NCI-H524 (cell line): ENCODE results near the gene NKAPD1.
"Not testable (repeated sequence)": the region's sequence is repeated elsewhere in the genome, so short reads cannot be mapped to it uniquely, and the experiment has no call there.

Experiments used
- DNase-seq, 2 experiments: peaks; one replicate each; lab custom pipeline; 2025; lab: John Stamatoyannopoulos, UW

Gene NKAPD1, protein sequence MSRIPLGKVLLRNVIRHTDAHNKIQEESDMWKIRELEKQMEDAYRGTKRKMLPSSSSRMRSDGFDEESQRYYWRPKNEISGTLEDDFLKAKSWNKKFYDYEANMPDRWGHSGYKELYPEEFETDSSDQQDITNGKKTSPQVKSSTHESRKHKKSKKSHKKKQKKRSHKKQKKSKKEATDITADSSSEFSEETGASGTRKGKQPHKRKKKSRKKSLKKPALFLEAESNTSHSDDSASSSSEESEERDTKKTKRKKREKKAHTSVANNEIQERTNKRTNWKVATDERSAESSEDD

DNA sequence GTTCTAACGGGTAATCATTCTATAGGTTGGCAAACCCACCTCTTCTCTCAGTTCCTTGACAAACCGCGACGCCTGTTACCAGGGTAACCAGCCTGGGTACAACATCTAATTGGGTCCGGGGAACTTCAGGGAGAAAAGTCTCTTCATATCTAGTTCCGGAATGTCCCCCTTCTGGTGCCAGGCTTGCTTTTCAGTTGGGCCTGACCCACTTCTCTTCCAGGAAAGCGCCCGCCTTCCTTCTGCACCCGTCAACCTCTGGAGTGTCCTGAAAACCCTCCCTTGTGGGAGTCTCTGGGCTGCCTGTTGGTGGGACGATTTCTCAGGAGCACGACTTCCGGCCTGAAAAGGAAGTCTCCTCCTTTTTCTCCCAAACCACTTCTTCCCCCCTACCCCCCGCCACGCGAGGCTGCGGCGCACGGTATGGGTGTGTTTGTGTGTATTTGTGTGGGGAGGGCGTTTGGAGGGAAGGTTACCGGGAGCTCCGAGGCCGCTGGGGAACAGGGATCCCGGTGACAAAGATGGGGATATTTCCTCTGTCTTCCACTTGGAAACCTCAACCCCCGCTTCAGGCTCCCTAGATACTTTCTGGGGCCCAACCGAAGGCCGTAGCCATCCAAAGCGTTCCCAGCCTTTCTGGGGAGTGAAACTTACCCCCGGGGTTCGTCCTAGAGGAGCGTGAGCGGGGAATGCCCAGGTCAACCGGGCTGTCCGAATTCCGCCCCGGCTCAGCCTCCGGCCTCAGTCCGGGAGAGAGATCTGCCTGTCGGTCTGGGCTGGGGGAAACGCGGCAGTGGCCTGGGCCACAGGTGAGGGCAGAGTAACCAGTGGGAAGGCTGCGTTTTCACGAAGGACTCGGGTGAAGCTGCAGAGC, at the start of gene NKAPD1, which contains the start of gene PIH1D2:
TSS of gene NKAPD1 (plus strand) at position 359 of the 871 bp plus-strand sequence. CDS start 1,276 bp downstream, outside the sequence.
TSS of gene PIH1D2 (minus strand) at position 77 of the 871 bp plus-strand sequence. CDS start 843 bp downstream, outside the sequence.
- peak; percentile 81 to 88 for DNase-seq

DNA sequence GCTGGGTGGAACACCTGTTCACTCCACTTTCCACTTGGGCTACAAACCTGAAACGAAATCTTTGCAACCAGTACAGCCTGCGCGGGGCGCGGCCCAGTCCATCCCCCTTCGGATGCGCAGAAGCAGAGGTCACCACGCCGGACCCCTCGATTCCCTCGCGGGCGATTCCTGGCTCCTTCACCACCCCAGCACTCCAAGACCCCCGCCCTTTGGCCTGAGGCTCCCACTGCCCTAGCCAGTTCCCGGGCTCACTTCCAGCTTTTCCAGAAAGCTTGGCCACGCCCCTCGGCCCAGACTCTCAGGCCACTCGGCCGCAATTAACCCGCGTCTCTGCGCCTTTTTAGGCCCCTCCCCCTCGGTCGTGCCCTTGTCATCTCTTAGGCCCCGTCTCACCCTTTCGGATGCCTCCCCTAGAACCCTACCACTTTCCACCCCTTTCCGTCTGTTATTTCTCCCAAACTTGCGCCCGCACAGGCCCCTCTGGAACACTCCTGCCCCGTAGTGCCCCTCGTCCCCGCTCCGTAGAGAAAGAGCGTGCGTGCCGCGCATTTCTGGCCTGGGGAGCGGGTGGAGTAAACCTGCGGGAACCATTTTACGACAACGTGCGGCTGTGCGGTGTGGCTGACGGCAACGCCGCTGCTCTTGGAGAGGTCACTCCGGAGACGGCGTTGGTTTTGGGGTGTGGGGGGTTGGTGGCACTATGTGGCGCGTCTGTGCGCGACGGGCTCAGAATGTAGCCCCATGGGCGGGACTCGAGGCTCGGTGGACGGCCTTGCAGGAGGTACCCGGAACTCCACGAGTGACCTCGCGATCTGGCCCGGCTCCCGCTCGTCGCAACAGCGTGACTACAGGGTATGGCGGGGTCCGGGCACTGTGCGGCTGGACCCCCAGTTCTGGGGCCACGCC, 49.1 kb upstream of the NKAPD1 start, which contains the start of gene DLAT:
TSS of gene DLAT (plus strand) at position 636 of the 906 bp plus-strand sequence. CDS start at position 701, 65 bp downstream.
- peak; percentile 86 to 88 for DNase-seq

DNA sequence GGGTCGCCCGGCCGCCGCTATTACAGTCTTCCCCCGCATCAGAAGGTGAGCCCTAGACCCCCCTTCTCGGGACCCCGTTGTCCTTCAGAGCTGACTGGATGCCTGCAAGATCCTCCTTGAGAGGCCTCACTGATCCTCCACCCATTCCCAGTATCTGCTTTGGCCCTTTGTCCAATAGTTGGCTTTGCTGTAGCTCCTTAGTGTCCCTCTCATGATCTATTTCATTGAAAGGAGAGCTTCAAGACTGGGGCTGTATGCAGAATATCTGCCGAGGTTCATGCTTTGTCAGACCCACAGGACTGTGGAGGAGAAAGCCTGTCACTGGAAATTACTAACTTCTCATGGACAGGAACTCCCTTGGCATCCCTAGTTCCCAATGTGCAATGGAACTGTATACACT, 48.4 kb upstream of the NKAPD1 start:
- DNase-seq: peak in 1 of 2 experiments; percentile 39

DNA sequence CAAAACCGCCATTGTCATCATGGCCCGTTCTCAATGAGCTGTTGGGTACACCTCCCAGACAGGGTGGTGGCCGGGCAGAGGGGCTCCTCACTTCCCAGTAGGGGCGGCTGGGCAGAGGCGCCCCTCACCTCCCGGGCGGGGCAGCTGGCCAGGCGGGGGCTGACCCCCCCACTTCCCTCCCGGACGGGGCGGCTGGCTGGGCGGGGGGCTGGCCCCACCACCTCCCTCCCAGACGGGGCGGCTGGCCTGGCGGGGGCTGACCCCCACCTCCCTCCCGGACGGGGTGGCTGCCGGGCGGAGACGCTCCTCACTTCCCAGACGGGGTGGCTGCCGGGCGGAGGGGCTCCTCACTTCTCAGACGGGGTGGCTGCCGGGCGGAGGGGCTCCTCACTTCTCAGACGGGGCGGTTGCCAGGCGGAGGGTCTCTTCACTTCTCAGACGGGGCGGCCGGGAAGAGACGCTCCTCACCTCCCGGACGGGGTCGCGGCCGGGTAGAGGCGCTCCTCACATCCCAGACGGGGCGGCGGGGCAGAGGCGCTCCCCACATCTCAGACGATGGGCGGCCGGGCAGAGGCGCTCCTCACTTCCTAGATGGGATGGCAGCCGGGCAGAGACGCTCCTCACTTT, 47.2 kb upstream of the NKAPD1 start:
- not testable (repeated sequence) for DNase-seq

DNA sequence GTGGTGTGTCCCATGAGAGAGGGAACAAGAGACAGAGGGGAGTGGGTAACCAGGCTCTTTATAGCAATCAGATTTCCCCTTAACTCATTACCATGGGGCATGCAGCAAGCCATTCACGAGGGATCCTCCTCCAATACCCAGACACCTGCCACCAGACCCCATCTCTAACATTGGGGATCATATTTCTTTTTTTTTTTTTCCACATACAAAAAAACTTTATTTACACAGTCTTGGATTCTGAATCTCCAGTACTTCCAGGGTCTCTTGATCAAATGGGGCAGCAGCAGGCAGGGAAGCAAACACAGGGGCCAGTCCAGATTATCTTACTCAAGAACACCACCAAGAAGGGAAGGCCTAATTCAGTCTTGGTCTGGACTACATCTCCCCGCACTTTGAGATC, 44.6 kb upstream of the NKAPD1 start:
- DNase-seq: no peak

DNA sequence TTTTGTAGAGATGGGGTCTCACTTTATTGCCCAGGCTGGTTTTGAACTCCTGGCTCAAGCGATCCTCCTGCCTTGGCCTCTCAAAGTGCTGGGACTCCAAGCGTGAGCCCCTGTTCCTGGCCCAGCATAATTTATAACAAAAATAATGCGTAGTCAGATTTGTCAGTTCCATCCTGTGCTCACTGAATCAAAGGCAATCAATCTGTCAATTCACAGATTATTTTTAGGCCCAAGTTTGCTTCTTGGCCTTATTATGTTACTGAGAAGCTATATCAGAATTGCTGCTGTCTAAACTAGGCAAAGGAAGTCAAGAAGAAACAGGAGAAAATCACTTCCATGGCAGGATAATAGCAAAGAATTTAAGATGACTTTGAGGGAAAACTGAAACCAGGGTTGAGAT, 40.2 kb upstream of the NKAPD1 start:
- DNase-seq: no peak

DNA sequence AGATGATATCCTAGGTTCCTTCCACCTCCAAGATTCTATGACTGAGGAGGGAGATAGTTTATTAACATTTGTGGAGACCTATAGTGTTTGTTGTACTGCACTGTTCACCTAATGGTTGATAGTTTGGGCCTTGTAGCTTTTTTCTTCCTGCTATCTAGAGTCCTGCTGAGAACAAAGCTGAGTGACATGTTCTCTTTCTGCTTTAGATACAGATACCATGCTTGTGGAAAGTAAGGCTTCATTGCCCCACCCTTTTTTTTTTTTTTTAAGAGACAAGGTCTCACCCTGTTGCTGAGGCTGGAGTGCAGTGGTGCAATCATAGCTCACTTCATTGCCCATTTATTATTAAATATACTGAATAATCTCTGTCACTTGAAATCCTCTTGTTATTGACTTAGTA, 36.6 kb upstream of the NKAPD1 start:
- no peak for DNase-seq

DNA sequence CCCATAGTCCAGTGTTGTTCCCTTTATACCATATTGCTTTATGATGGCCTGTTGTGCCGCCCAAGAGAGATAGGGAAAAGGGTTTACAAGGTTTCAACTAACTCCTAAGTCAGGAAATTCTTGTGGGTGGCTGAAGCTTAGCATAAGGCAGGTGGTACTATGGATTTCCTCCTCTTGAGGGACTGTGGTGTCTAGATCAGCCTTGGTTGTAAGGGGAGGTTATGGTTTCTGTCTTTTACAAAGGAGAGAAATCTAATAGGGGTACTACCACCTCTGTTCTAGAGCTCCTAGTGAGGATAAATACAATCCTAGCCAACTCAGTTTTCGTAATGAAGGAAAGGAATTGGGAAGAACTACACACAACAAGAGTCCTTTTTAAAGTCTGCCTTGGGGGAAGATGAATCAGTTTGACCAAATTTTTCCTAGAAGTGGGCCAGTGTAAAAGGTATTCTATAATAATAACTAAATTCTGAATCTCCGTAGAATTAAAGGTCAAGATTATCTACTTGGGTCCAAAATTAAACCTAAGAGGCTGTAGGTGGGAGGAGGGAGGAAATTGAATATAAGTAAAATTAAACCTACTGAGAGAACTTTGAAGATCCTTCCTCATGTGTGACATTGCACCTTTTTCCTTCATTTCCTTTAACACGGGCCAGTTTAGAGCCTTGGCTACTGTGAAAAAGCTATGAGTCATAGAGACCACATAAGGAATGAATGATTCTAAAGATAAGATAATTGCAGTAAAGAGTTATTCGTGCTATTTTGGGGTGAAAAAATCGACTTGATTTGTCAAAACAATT, 31.7 kb upstream of the NKAPD1 start:
- no peak for DNase-seq

DNA sequence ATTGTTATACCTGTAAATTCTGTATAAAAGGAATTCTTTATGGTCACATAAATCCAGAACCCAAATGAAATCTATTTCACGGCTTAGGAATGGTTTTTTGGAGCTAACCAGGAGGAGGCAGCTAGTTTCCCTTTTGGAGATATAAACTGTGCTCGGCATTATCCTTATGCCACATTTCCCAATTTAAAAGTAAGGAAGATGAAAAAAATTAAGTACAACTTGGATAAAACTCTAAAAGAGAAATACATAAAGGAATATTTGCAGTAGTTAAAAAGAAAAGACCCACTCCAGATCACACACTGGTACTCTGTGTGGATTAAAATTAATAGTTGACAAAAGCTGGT, 31.2 kb upstream of the NKAPD1 start:
- no peak for DNase-seq

DNA sequence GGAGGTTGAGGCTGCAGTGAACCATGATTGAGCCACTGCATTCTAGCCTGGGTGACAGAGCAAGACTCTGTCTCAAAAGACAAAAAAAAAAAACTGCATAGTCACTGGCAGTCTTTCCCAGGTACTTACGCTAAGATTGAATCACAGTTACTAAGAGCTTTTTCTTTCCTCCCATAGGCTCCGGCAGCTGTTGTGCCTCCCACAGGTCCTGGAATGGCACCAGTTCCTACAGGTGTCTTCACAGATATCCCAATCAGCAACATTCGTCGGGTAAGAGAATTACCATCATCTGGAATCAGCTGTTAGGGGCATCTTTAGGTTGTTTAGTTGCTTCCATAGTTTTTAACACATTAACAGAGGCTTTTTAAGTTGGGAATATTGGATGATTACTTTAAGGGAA, 29.1 kb upstream of the NKAPD1 start:
- DNase-seq: no peak

DNA sequence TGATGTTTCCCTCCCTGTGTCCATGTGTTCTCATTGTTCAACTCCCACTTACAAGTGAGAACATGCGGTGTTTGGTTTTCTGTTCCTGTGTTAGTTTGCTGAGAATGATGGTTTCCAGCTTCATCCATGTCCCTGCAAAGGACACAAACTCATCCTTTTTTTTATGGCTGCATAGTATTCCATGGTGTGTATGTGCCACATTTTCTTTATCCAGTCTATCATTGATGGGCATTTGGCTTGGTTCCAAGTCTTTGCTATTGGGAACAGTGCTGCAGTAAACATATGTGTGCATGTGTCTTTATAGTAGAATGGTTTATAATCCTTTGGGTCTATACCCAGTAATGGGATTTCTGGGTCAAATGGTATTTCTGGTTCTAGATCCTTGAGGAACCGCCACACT, 27.5 kb upstream of the NKAPD1 start:
- DNase-seq: not testable (repeated sequence)

DNA sequence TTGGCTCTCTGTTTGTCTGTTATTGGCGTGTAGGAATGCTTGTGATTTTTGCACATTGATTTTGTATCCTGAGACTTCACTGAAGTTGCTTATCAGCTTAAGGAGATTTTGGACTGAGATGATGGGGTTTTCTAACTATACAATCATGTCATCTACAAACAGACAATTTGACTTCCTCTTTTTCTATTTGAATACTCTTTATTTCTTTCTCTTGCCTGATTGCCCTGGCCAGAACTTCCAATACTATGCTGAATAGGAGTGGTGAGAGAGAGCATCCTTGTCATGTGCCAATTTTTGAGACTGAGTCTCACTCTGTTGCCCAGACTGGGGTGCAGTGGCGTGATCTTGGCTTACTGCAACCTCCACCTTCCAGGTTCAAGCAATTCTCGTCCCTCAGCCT, 25.8 kb upstream of the NKAPD1 start:
- DNase-seq: not testable (repeated sequence)

DNA sequence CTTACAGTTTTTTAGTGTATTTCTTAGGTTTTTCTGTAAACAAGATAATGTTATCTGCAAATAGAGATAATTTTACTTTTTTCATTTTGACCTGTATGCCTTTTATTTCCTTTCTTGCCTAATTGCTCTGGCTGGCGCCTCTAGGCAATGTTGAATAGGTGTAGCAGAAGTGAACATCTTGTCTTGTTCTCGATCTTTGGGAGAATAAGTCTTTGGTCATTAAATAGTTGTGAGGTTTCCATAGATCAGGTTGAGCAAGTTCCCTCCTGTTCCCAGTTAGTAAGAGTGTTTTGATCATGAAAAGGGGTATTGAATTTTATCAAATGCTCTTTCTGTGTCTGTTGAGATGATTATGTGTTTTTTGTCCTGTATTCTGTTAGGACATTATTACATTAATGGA, 24.3 kb upstream of the NKAPD1 start:
- DNase-seq: no peak

DNA sequence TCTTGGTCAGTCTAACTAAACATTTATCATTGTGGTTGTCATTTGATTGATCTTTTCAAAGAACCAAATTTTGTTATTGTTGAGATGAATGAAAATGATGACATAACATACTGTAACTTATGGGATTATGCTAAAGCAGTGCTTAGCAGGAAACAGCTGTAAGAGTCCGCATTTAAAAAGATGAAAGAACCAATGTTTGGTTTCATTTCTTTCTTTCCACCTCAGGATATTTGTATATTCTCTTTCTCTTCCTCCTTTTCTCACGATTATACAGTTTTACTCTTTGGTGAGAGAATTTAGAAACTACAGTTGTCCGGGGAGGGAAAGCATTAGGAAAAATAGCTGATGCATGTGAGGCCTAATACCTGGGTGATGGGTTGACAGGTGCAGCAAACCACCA, 23.4 kb upstream of the NKAPD1 start:
- DNase-seq: no peak

DNA sequence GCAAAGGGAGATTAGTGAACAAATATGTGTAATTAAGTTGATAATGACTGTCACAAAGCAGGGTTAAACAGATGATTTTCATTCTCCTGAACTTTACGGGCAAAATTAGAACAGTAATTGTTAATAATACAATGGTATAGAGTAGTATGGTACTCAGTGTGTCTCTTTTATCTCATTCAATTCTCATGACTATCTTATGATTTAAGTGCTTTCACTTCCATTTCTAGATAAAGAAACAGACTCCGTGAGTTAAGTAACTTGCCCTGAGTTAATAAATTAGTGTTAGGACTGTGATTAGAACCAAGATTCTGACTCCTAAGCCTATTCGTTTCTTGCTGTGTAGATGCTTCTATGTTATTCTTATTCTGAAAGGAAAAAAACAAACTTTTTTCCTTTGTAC, 22.3 kb upstream of the NKAPD1 start:
- no peak for DNase-seq

DNA sequence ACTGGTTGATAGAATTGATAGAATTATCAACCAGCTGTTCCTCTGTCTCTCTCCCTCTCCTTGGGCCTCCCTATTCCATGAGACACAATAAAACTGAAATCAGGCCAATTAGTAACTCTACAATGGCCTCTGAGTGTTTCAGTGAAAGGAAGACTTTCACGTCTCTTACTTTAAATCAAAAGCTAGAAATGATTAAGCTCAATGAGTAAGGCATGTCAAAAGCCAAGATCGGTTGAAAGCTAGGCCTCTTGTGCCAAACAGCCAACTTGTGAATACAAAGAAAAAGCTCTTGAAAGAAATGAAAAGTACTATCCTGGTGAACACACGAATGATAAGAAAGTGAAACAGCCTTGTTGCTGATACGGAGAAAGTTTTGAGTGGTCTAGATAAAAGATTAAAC, 16.9 kb upstream of the NKAPD1 start:
- no peak for DNase-seq

DNA sequence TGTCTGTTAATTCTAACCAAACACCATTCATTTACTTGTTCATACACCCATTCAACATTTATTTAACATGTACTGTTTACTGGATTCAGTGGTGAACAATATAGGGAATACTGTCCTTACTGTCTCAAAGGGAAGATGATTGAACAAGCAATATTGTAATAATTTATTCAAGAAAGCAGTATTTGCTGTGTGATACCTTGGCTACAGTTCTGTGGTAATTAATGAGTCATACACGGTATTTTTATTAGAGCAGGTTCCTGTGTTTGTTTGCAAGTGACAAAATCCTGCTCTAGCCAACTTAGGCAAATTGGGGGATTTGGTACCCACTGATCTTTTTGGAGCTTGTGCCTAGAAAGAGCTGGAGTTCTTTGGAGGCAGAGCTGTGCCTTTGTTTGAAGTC, 16.0 kb upstream of the NKAPD1 start:
- no peak for DNase-seq

DNA sequence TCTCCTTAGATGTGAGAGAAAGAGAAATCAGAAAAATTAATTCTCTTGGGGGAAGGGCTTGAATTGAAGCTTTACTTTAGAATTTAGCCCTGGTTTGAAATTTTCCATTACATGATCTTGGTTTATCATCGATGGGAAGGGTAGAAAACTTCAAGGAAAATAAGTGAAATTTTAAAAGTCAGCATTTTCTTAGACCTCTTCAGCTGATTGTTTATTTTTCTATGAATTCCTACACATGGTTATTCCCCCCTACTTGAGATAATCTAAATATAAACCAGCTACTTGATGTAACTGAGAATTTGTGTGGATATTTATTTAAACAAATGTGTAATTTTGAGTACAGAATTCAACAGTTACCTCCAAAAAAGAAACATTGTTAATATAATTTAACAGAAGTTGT, 11.2 kb upstream of the NKAPD1 start:
- no peak for DNase-seq

DNA sequence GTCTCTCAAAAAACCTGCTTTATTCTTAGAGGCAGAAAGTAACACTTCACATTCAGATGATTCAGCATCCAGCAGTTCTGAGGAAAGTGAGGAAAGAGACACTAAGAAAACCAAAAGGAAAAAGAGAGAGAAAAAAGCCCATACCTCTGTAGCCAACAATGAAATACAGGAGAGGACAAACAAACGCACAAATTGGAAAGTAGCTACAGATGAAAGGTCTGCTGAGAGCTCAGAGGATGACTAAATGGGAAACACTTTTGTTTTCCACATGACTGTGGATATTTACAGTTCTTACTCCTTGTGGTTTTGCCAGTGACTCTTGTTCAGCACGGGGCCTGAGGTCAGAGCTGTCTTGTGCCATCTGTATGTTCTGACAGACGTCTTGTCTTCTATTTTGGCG, 8.6 kb downstream of the NKAPD1 start:
- no peak for DNase-seq

DNA sequence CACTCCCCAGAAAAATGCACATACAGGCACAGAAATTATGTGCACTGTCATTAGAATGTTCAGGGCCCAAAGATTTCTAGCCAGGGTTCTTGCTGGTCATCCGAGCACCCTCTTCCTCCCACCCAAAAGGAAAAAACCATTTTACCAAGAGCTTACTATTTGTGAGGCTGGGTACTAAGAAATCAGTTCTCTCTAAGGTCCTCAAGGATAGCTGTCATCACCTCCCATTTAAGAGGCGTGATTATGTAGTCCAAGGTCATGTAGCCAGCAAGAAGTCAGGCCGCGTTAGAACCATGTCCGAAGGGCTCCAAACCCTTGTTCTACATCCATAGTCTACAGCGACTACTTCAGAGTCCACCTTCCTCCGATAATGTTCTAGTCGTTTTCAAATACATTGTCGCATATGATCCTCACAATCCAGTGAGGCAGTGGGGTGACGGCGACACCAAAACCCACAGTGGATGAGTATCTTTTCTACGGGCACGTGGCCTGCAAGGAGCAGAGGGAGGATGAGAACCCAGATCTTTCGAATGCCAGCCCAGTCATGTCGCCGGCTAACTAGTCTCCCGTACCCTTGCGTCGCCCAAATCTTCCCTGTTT, 11.8 kb downstream of the NKAPD1 start:
- no peak for DNase-seq
